HG02884 (cell line): Measurements from ENCODE around the gene KATNAL2.
A peak's percentile ranks its signal among the peaks of the same experiment; 100 is the strongest.

Experiments used
- ATAC-seq: cut with Tn5 transposase; IDR thresholded peaks from one replicate; pipeline ENCODE4 v1.9.1; 2021; ENCODE audit warnings: mild to moderate bottlenecking, moderate library complexity; ENCODE audit not compliant: unreplicated experiment

The KATNAL2 gene, protein sequence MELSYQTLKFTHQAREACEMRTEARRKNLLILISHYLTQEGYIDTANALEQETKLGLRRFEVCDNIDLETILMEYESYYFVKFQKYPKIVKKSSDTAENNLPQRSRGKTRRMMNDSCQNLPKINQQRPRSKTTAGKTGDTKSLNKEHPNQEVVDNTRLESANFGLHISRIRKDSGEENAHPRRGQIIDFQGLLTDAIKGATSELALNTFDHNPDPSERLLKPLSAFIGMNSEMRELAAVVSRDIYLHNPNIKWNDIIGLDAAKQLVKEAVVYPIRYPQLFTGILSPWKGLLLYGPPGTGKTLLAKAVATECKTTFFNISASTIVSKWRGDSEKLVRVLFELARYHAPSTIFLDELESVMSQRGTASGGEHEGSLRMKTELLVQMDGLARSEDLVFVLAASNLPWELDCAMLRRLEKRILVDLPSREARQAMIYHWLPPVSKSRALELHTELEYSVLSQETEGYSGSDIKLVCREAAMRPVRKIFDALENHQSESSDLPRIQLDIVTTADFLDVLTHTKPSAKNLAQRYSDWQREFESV

DNA sequence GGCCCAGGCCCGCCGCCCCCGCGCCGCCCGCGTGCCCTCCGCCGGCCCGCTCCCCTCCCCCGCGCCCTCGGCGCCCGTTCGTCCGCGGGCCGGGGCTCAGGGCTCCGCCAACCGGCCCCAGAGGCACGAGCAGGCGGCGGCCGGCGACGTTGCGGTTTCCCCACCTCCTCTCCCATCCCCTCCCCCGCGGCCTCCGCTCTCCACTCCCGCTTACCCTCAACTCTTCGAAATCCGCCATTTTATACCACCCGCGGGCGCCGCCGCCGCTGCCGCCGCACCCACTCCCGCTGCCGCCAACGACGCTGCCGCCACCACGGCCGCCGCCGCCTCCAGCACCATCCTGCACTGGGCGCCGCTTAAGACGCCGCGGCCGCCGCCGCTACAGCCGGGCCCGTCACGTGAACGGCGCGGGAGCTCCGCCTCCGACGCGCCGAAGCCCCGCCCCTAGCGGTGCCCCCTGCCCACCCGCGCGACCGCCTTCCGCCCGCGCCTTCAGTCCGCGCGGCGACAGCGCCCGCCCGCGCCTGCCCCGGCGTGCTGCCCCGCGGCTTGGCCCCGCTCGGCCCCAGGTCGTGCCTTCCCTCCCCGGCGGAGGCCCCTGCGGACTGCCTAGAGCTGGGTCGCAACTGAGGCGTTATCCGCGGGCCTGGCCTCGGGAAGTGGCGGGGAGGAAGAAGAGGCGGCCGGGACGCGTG, at the start of gene KATNAL2, which contains the start of gene PIAS2:
TSS of gene KATNAL2 (plus strand) at position 495 of the 695 bp plus-strand sequence. CDS start 29,271 bp downstream, outside the sequence.
TSS of gene PIAS2 (minus strand) at position 400 of the 695 bp plus-strand sequence. CDS start at position 238, 162 bp downstream.
- peak; percentile 87 for ATAC-seq

DNA sequence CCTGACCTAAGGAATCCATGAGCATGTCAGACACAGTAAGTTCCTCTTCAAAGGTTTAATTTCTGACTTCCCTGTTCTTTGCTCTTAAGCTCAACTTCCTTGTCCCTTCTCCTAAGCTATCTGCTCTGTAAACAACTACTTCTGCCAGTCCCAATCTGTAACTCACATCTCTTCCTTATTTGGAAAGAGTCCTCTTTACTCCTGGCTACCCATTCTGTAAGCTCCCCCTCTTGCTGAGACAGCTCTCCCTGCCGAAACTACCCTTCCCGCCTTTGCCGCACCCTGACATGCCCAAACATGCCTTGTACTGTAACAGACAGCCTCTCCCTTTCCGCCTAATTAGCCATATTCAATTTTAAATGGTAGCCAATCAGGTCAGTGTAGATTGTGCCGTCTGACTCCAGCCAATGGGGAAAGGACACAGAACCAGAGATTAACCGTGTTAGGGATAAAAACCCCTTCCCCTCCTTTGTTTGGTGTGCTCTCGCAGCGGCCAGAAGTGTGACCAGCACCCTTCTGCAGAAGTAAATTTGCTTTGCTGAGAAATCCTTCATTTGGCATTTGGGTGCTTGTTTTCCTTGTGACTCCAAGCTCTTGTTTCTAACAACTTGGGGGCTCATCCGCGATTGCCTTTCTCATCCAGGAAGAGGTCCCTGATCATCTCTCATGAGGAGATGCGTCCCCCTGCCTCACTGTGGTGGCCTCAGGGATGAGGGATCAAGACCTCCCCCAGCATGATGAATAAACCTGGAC, 49.1 kb upstream of the KATNAL2 start:
- no peak for ATAC-seq

DNA sequence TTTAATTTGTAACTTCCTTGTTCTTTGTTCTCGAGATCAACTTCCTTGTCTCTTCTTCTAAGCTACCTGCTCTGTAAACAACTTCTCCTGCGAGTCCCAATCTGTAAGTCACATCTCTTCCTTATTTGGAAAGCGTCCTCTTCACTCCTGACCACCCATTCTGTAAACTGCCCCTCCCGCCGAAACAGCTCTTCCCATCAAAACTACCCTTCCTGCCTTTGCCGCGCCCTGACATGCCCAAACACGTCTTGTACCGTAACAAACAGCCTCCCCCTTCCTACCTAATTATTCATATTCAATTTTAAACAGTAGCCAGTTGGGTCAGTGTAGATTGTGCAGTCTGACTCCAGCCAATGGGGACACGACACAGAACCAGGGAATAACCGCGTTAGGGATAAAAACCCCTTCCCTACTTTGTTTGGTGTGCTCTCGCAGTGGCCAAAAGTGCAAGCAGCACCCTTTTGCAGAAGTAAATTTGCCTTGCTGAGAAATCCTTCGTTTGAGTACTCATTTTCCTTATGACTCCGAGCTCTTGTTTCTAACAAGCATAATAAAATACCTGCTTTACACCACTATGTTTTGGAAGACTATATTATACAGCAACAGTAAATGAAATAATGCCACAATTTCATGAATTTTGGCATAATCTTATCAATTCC, 39.9 kb upstream of the KATNAL2 start:
- no peak for ATAC-seq

- ATAC-seq: no peak
These were observed 34.2 kb upstream of the KATNAL2 start for GRCh38 chr18:46883180-46883579.

DNA sequence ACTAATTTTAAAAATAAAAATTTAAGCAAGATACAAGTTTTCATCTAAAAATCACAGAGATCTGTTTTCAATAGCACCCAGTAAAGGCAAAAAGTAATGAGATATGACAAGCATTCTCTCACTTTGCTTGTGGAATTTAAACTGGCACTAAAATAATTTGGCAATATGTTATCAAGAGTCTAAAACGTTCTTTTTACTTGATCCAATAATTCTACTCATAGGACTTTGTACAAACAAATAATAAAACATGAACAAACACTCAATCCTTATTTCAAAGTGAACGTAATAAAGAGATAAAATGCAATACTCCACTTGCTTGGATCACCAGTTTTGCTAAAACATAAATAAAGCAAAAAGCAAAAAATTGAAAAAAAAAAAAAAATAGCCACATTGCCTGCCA, 30.5 kb upstream of the KATNAL2 start:
- ATAC-seq: no peak

DNA sequence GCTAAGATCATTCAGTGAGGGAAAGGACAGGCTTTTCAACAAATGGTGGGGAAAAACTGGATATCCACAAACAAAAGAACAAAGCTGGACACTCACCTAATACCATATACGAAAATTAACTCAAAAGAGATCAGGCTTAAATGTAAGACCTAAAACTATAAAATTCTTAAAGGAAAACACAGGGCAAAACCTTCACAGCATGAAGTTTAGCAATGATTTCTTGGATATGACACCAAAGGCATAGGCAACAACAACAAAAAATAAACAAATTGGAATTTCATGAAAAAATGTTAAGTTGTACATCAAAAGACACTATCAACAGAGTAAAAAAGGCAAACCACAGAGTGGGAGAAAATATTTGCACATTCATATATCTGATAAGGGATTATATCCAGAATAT, 28.4 kb upstream of the KATNAL2 start:
- no peak for ATAC-seq

DNA sequence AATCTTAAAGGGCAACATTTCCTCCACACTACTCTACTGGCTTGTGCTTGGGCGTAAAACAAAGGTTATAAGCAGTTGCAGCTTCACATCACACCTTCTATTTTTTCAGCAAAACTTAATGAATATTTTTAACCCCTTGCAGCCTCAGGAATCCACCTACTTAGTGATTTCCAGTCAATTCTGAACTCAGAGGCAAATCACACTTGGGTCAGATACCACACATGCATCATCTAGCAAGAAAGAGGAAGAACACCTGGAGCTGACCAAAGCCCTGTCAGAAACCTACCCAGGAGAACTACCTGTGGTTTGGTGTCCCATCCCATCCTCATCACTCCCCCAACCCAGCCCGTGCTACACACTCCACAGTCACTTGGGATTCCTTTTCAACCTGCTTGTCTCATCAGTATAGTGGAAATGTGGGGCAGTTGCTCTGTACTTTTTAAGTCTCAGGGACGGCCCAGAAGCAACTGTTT, 25.6 kb upstream of the KATNAL2 start:
- ATAC-seq: peak; percentile 92

- ATAC-seq: peak; percentile 49
These were observed 24.6 kb upstream of the KATNAL2 start for GRCh38 chr18:46892842-46893241.

DNA sequence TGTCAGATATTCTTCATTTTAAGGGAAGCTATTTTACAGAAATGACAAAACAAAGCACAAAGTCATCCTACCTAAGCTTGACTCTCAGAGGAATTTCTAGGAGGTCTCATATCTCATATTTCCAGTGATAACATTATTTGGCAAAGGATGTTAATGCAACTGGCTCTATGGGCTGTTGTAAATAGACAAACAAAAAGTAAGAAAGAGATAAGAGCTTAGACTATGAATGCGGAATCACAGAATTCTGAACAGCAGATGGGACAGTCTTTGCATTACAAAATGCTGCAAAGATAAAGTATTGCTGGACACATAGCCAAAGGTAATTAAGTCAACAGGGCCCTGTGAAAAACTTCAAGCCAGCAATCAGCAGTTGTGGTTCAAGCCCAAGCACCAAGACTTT, 24.0 kb upstream of the KATNAL2 start:
- no peak for ATAC-seq

GRCh38 chr18:46894124-46894523, 23.3 kb upstream of the KATNAL2 start:
- ATAC-seq: no peak

GRCh38 chr18:46899274-46899948, 18.0 kb upstream of the KATNAL2 start:
- peak; percentile 85 for ATAC-seq

DNA sequence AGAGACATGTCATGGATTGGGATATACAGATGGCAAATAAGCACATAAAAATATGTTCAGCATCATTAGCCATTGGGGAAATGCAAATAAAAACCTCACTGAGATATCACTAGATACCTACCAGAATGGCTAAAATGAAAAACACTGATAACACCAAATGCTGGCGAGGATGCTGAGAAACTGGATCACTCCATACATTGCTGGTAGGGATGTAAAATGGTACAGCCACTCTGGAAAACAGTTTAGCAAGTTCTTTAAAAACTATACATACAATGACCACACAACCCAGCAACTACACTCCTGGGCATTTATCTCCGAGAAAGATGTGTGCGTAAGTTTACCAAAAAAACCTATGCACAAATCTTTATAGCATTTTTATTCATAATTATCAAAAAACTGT, 14.0 kb upstream of the KATNAL2 start:
- ATAC-seq: no peak

- ATAC-seq: no peak
These were observed 7.9 kb upstream of the KATNAL2 start for GRCh38 chr18:46909497-46909896.

- ATAC-seq: no peak
These were observed 6.5 kb upstream of the KATNAL2 start for GRCh38 chr18:46910856-46911255.

- no peak for ATAC-seq
These were observed 1.4 kb upstream of the KATNAL2 start for GRCh38 chr18:46915800-46916550.

DNA sequence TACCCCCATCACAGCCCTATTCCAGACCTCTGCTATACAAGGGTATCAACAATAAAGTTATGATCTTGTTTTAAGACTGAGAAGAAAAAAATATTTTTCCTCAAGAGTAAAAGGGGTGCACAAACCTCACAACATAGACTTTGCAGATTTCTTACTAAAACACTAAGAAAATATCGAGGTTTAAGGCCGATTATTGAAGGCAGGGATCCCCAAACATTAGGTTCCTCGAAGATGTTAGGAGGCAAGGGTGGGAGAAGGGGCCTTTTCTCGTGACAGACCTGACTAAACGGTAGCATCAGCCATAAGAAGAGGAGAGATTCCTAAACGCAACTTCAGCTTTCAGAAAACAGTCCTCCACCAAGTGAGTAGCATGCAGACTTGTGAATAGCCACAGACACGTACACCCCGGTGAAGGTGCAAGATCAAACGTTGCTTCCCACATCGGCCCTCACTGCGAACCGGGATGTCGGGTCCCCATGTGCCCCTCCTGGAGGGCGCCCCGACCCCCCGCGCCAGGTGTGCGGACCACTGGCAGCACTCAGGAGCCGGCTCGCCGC, 773 bp upstream of the KATNAL2 start:
- ATAC-seq: peak; percentile 15

DNA sequence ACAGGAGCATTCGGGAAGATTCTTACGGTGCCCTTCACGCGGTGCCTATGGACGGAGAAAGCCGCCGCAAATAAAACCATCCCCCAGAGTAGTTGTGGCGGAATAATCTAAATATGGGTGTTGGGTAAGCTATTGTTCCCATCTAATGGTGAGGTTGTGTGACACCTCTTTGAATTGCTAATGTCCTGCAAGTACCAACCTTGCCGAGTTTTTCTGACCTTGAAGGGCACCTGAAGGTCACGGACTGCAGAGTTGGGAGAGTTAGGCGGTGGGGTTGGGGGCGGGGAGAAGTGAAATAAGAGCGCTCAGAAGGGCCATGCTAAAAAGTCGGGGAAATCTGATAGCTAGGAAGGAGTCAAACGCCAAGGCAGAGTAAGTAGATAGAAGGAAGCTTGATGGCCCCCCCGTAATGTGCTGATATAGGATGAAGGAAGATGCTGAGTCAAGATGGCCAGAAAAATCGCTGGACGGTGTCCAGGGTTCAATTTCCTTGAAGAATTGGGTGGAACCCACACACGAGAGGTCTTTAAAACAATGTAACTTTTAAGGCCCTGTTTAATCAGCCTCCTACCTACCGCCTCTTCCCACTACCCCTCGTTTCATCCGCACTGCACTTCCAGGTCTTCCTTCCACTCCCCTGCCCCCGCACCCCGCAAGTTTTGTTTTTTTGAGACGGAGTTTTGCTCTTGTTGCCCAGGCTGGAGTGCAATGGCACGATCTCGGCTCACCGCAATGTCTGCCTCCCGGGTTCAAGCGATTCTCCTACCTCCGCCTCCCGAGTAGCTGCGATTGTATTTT, 600 bp downstream of the KATNAL2 start:
- no peak for ATAC-seq

DNA sequence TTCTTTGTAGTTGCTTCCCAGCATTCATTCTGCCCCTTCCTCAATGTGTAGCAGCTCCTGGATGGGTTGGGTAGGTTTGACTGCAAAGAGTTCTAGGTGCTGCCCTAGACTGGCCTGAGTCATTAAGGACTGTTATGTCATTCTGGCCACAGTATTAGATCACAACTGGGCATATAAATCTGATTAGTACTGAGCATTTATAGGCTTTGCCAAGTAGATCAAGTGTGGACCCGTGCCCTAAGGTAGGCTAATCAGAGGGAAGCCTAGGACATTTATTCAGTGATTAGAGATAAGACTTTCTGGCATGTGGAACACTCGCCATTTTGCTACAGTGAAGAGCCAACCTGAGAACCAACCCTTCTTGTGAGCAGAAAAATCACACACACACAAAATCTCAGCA, 2.7 kb downstream of the KATNAL2 start:
- no peak for ATAC-seq
